GM12875 (cell line): ENCODE measurements around the gene CLSTN3.

Source experiments
- H3K4me3 ChIP-seq: one replicate; pipeline ENCODE4 v1.5.1; 2011; ENCODE audit warnings: low read depth, low read length, control low read depth
- CTCF ChIP-seq: IDR thresholded peaks from 2 replicates; pipeline ENCODE4 v1.5.1; 2011; ENCODE audit warnings: low read depth, mild to moderate bottlenecking, control low read depth, inconsistent platforms, low read length, moderate library complexity, borderline replicate concordance; ENCODE audit not compliant: insufficient read depth

Gene CLSTN3

GRCh38 chr12:7188562-7189397, 58.6 kb downstream of the CLSTN3 start:
- peak; percentile 77 for TF ChIP-seq CTCF
- H3K4me3 ChIP-seq, result peak overlapping the region; percentile 94

DNA sequence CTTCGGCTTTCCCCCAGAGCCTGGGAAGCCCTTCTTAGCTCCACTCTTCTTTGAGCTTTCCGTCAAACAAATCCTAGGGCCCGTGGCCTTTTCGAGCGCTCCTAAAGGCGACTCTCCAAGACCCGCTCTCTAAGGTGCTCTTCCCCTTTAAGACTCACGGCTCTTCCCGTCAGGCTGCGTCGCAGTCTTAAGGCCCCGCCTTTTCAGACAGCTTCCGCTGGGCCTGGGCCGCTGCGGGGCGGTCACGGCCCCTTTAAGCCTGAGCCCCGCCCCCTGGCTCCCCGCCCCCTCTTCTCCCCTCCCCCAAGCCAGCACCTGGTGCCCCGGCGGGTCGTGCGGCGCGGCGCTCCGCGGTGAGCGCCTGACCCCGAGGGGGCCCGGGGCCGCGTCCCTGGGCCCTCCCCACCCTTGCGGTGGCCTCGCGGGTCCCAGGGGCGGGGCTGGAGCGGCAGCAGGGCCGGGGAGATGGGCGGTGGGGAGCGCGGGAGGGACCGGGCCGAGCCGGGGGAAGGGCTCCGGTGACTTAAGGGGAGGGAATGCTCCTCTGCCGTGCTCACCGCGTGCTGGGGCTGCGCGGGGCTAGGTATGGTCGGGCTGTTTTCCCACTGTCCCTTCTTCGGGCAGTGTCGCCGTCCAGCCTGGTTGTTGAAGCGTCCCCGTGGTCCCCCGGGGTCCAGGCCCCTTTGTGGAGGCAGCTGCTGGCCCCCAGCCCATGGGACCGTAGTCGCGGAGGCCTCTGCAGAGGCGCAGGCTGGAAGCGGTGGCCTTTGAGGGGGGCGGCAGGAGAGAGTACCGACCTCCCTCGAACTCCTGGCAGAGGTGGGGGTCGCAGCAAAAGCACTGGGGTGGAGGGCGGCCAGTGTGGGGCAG, 59.5 kb downstream of the CLSTN3 start, which contains the start of gene PEX5:
Gene PEX5 (plus strand): TSS at position 289 of the 870 bp plus-strand sequence. CDS start 692 bp downstream, outside the sequence.
- TF ChIP-seq CTCF, result no peak
- peak within 1 kb of the TSS; percentile 94 for H3K4me3 ChIP-seq

GRCh38 chr12:7190268-7191055, 60.3 kb downstream of the CLSTN3 start:
- H3K4me3 ChIP-seq, result peak overlapping the region; percentile 94
- no peak for TF ChIP-seq CTCF

- H3K4me3 ChIP-seq, result no peak overlapping the region
- TF ChIP-seq CTCF, result no peak
Observed at GRCh38 chr12:7193674-7194073, 63.5 kb downstream of the CLSTN3 start.

DNA sequence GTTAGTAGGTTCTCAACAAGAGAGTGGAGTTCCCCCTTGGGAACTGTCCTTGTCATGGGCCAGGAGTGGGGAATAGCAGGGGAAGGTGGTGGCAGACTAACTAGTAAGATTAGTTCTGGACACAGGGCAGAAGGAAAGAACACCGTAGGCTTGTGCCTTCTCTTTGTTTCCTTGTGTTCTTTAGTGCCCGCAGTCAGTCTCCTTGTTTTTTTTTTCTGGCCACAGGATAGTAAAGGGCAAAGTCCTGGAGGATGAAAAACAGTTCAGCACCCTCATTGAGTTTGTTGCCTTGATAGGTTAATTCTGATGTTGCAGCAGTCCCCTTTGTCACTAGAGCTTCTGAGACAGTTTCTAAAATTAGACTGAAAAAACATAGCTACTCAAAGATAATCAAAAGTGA, 67.7 kb downstream of the CLSTN3 start:
- no peak overlapping the region for H3K4me3 ChIP-seq
- no peak for TF ChIP-seq CTCF

DNA sequence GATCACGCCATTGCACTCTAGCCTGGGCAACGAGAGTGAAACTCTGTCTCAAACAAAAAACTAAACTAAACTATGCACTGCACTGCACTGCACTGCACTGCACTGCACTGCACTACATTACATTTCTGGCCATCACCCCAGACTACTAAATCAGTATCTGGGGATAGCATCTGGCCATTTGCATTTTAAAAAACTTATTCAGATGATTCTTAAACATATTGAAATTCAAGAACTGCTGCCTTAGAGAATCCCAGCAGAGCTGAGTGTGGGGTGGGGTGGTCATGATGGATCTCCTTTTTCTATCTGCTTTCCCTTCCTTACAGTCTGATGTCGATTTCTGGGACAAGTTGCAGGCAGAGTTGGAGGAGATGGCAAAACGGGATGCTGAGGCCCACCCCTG, 72.9 kb downstream of the CLSTN3 start:
- no peak overlapping the region for H3K4me3 ChIP-seq
- TF ChIP-seq CTCF, result no peak
